Measurements from ENCODE around the gene TTC21A. TPM values are rescaled to one million over a fixed set of nuclear protein-coding genes. Genes with fewer than 3 reads are reported as not detected.

The TTC21A gene
- total RNA-seq, 2 donors from 2014 or later = 9.0 to 23.2 TPM

GRCh38 chr3:39100500-39100886 lies 7.0 kb upstream of the TTC21A start:
- Histone ChIP-seq H3K36me3 (peaks cover 0 to 16% of the 10 kb centered on the region in 2 donors), H3K9me3 (no peaks in the 10 kb centered on the region), H3K27me3 (replicated peaks; ENCODE audit: insufficient read depth) (no peaks in the 10 kb centered on the region), H3K4me3 (no peak overlapping the region), H3K27ac (no peak overlapping the region), H3K4me1 (replicated peaks) (peaks cover 4% of the 10 kb centered on the region)
- TF ChIP-seq, protein P1, sequence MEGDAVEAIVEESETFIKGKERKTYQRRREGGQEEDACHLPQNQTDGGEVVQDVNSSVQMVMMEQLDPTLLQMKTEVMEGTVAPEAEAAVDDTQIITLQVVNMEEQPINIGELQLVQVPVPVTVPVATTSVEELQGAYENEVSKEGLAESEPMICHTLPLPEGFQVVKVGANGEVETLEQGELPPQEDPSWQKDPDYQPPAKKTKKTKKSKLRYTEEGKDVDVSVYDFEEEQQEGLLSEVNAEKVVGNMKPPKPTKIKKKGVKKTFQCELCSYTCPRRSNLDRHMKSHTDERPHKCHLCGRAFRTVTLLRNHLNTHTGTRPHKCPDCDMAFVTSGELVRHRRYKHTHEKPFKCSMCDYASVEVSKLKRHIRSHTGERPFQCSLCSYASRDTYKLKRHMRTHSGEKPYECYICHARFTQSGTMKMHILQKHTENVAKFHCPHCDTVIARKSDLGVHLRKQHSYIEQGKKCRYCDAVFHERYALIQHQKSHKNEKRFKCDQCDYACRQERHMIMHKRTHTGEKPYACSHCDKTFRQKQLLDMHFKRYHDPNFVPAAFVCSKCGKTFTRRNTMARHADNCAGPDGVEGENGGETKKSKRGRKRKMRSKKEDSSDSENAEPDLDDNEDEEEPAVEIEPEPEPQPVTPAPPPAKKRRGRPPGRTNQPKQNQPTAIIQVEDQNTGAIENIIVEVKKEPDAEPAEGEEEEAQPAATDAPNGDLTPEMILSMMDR (IDR thresholded peaks at IDR 0.05) = no peak
- no peak for DNase-seq (ENCODE audit: low spot score)
- 87% methylated on average over 9 of the region's 9 CpGs for WGBS
- intact Hi-C loops (cut with DNase I) = loop anchor here (10.0 kb wide), 1 partner anchor 304 kb away; the partner anchor contains the start of gene RPSA

- DNase-seq (ENCODE audit: low spot score) = no peak
- intact Hi-C loops (cut with DNase I) = loop anchor here (10.0 kb wide), 1 partner anchor 304 kb away; the partner anchor contains the start of gene RPSA
- H3K27ac ChIP-seq = no peak overlapping the region
- TF ChIP-seq, protein P1 (IDR thresholded peaks at IDR 0.05) = peak in 3 of 4 experiments; percentile 30 to 49 (median 36)
- TF ChIP-seq POLR2A (IDR thresholded peaks at IDR 0.05) (no peak), POLR2AphosphoS5 (IDR thresholded peaks at IDR 0.05) (no peak)
- H3K27me3 ChIP-seq (replicated peaks; ENCODE audit: insufficient read depth) = no peaks in the 10 kb centered on the region
- no peaks in the 10 kb centered on the region for H3K9me3 ChIP-seq
- no peak overlapping the region for H3K4me3 ChIP-seq
- 88% methylated on average over 5 of the region's 5 CpGs for WGBS
- peaks cover 10% of the 10 kb centered on the region for H3K4me1 ChIP-seq (replicated peaks)
- H3K36me3 ChIP-seq = peaks cover 0 to 16% of the 10 kb centered on the region in 2 donors
Observed at GRCh38 chr3:39101022-39101689, 6.3 kb upstream of the TTC21A start.

GRCh38 chr3:39102504-39103323 lies 4.8 kb upstream of the TTC21A start:
- DNase-seq (ENCODE audit: low spot score) = no peak
- 89% methylated on average over 8 of the region's 8 CpGs for WGBS
- Histone ChIP-seq H3K9me3 (no peaks in the 10 kb centered on the region), H3K4me1 (replicated peaks) (peaks cover 7% of the 10 kb centered on the region), H3K4me3 (no peak overlapping the region), H3K27ac (no peak overlapping the region), H3K36me3 (peaks cover 0 to 16% of the 10 kb centered on the region in 2 donors), H3K27me3 (replicated peaks; ENCODE audit: insufficient read depth) (no peaks in the 10 kb centered on the region)
- TF ChIP-seq, protein P1 (IDR thresholded peaks at IDR 0.05) = no peak
- TF ChIP-seq POLR2A (IDR thresholded peaks at IDR 0.05) = no peak
- no peak for TF ChIP-seq POLR2AphosphoS5 (IDR thresholded peaks at IDR 0.05)
- intact Hi-C loops (cut with DNase I) = loop anchor here (10.0 kb wide), 1 partner anchor 302 kb away; the partner anchor contains the start of gene RPSA

DNA sequence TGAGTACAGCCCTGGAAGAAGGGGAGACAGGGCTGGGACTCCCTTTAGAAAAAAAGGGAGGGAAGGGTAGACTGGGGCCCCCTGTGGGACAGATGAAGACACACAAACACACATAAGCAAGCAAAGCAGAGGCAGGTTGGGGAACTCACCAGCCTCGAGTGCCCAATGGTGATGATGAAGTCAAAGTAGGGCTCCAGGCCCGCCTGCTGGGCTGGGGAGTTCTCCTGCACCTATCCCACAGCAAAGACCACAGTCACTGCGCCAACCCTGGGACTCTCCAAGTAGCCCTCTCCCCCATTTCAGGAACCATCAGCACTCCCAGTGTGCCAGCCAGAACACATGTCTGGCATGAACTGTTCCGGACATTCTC lies 4.2 kb upstream of the TTC21A start:
- Histone ChIP-seq H3K27ac (no peak overlapping the region), H3K4me3 (no peak overlapping the region), H3K27me3 (replicated peaks; ENCODE audit: insufficient read depth) (no peaks in the 10 kb centered on the region), H3K36me3 (peaks cover 0 to 16% of the 10 kb centered on the region in 2 donors), H3K4me1 (replicated peaks) (peaks cover 7% of the 10 kb centered on the region), H3K9me3 (no peaks in the 10 kb centered on the region)
- no peak for DNase-seq (ENCODE audit: low spot score)
- TF ChIP-seq, protein P1 (IDR thresholded peaks at IDR 0.05) = no peak
- TF ChIP-seq POLR2A (IDR thresholded peaks at IDR 0.05) (no peak), POLR2AphosphoS5 (IDR thresholded peaks at IDR 0.05) (no peak)
- intact Hi-C loops (cut with DNase I) = loop anchor here (10.0 kb wide), 1 partner anchor 301 kb away; the partner anchor contains the start of gene RPSA
- 68% methylated on average over 4 of the region's 4 CpGs for WGBS
